Transverse colon (tissue), 4 donors: ENCODE results near the gene PARN. TPM values are rescaled to one million over a fixed set of nuclear protein-coding genes. Genes with fewer than 3 reads are reported as not detected.
"Not testable (repeated sequence)": the region's sequence is repeated elsewhere in the genome, so short reads cannot be mapped to it uniquely, and the experiment has no call there.

Experiments used
- DNase-seq: peaks from one replicate; pipeline ENCODE4 v3.0.0-alpha.2; 2019
- H3K27ac ChIP-seq, 4 donors: fragments of 200-600 bp; sonication (generic); 2 replicates each; pipeline ENCODE4 v1.5.1; 2016 to 2018; ENCODE audit warnings: inconsistent platforms in 4 of 4
- H3K27me3 ChIP-seq: fragments of 200-600 bp; sonication (generic); 2 replicates; pipeline ENCODE4 v1.5.1; 2017; ENCODE audit warnings: inconsistent platforms
- H3K36me3 ChIP-seq, 4 donors: fragments of 200-600 bp; sonication (generic); 2 replicates each; pipeline ENCODE4 v1.5.1; 2017 to 2019; ENCODE audit warnings: inconsistent platforms in 4 of 4
- H3K4me1 ChIP-seq, 4 donors: fragments of 200-600 bp; sonication (generic); 2 replicates each; pipeline ENCODE4 v1.5.1; 2017 to 2020; ENCODE audit warnings: inconsistent platforms in 4 of 4
- H3K4me3 ChIP-seq, 4 donors: fragments of 200-600 bp; sonication (generic); 1 replicate in 1 of 4; 2 replicates in 3 of 4; pipeline versions ENCODE4 v1.5.1 to v1.6.1; 2017 to 2019; ENCODE audit warnings: inconsistent platforms in 4 of 4
- H3K9me3 ChIP-seq, 2 donors: fragments of 200-600 bp; sonication (generic); 2 replicates each; pipeline ENCODE4 v1.5.1; 2017 to 2019; ENCODE audit warnings: inconsistent platforms in 2 of 2
- CTCF ChIP-seq, 5 experiments: fragments of 200-600 bp in 3 of 5; fragments of 450-650 bp in 2 of 5; sonication (generic) in 3 of 5; IDR thresholded peaks; 1 replicate in 2 of 5; 2 replicates in 3 of 5; pipeline ENCODE4 v1.5.1; 2016 to 2017; ENCODE audit warnings: antibody characterized with exemption in 5 of 5, inconsistent platforms in 3 of 5, mild to moderate bottlenecking in 2 of 5, moderate library complexity in 1 of 5
- EP300 ChIP-seq: sonication (generic); formaldehyde crosslinking; IDR thresholded peaks from one replicate; pipeline ENCODE4 v1.6.1; 2017; ENCODE audit warnings: antibody characterized with exemption, low read depth
- POLR2A ChIP-seq: fragments of 450-650 bp; IDR thresholded peaks from one replicate; pipeline ENCODE4 v1.6.1; 2016; ENCODE audit warnings: antibody characterized with exemption, mild to moderate bottlenecking, moderate library complexity
- POLR2AphosphoS5 ChIP-seq, 3 donors: sonication (generic); formaldehyde crosslinking; IDR thresholded peaks; one replicate each; pipeline ENCODE4 v1.6.1; 2016; ENCODE audit warnings: antibody characterized with exemption in 3 of 3
- WGBS, 2 donors: methylation state at CpG; one replicate each; pipeline ENCODE4 v1.1.5; 2018; ENCODE audit warnings: low coverage in 1 of 2; 5-methylcytosine and 5-hydroxymethylcytosine counted together
- in situ Hi-C, 4 donors: fragments of 200-750 bp; cut with MboI; loops; one replicate each; pipeline versions ENCODE4 v1.15.0 to v1.15.1; 2017; ENCODE audit warnings: low sequenced_read_pairs in 3 of 4, low pct_ligation_motif_present in 1 of 4, low pct_unique_long_range_greater_than_20kb in 1 of 4
- intact Hi-C: fragments of 100-400 bp; cut with DNase I; formaldehyde crosslinking; loops from one replicate; pipeline ENCODE4 v1.15.1; 2023; ENCODE audit warnings: low total_unique reads
- total RNA-seq, 4 donors: library from RNA; depleted of rRNA; stranded (reverse); fragments of >200 nt; gene quantifications; one replicate each; pipeline ENCODE4 v1.1.0, GENCODE V29; 2016

The PARN gene
- total RNA-seq, 4 donors from 2014 or later: 26.9 to 57.3 (median 34.1) TPM

- no peaks in the 10 kb centered on the region for H3K9me3 ChIP-seq
- no peak overlapping the region for H3K27ac ChIP-seq
- H3K27me3 ChIP-seq: no peaks in the 10 kb centered on the region
- no peaks in the 10 kb centered on the region for H3K4me1 ChIP-seq
- no peak for DNase-seq
- peaks cover 0 to 69% (median 31%) of the 10 kb centered on the region in 4 donors for H3K36me3 ChIP-seq
- in situ Hi-C loops: no loop called here
- H3K4me3 ChIP-seq: no peak overlapping the region
- intact Hi-C loops: no loop called here
- no peak for TF ChIP-seq POLR2AphosphoS5 (IDR thresholded peaks at IDR 0.05)
- TF ChIP-seq POLR2A: no peak
- no peak for TF ChIP-seq EP300
- TF ChIP-seq CTCF (IDR thresholded peaks at IDR 0.05): no peak
- 72 to 74% methylated on average over 3 of the region's 3 CpGs for WGBS, 2 donors
Observed at GRCh38 chr16:14586637-14587305, 43.3 kb downstream of the PARN start.

DNA sequence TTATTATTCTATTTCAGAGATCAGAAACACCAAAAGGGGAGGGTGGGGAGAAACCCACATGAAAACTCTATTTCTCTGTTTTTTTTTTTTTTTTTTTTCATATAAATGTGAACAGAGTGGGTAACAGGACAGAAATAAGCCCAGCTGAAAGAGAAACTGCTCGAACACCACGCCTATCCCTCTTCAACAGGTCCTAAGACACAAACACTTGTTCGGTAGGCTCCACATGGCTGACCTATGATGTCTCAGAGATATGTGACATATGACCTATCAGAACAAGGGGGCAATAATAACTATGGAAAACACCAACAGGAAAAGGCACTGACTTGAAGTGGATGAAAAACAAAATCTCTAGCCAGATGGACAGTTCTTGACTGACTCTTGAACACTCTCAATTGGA, 44.8 kb downstream of the PARN start:
- DNase-seq: no peak
- Histone ChIP-seq H3K4me3 (no peak overlapping the region), H3K27ac (no peak overlapping the region), H3K27me3 (no peaks in the 10 kb centered on the region), H3K36me3 (peaks cover 0 to 69% (median 35%) of the 10 kb centered on the region in 4 donors), H3K9me3 (no peaks in the 10 kb centered on the region), H3K4me1 (no peaks in the 10 kb centered on the region)
- TF ChIP-seq CTCF (IDR thresholded peaks at IDR 0.05) (no peak), POLR2A (no peak), POLR2AphosphoS5 (IDR thresholded peaks at IDR 0.05) (no peak), EP300 (no peak)
- in situ Hi-C loops (no loop called here), intact Hi-C loops (no loop called here)
- WGBS, 2 donors: 93 to 94% methylated on average over 3 of the region's 3 CpGs

- H3K27ac ChIP-seq, DNase-seq, intact Hi-C loops, H3K4me1 ChIP-seq, H3K27me3 ChIP-seq, H3K4me3 ChIP-seq, H3K9me3 ChIP-seq, in situ Hi-C loops: not testable (repeated sequence)
- 82 to 86% methylated on average over 3 of the region's 3 CpGs for WGBS, 2 donors
- peaks cover 0 to 84% (median 37%) of the 10 kb centered on the region in 4 donors for H3K36me3 ChIP-seq
Observed at GRCh38 chr16:14580926-14581325, 49.1 kb downstream of the PARN start.

DNA sequence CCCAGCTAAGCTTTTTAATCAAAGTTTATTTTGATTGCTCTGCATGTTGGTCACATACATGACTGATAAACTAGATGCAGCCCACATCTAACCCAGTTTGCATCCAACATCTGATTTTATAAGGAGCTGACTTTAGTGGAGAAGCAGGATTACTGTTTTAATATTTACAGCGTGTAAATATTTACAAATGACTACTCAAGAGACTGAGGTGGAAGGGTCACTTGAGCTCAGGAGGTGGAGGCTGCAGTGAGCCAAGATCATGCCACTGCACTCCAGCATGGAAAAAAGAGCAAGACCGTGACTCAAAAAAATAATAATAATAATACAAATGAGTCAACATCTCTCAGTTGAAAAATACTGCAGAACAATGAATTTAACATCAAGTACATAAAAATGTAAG, 50.8 kb downstream of the PARN start:
- in situ Hi-C loops: no loop called here

GRCh38 chr16:14576532-14576931, 53.5 kb downstream of the PARN start:
- DNase-seq: no peak
- H3K4me1 ChIP-seq: peaks cover 0 to 11% (median 6%) of the 10 kb centered on the region in 4 donors
- H3K36me3 ChIP-seq: peaks cover 0 to 55% (median 19%) of the 10 kb centered on the region in 4 donors
- no peak overlapping the region for H3K4me3 ChIP-seq
- H3K9me3 ChIP-seq: no peaks in the 10 kb centered on the region
- in situ Hi-C loops (no loop called here), intact Hi-C loops (no loop called here)
- H3K27me3 ChIP-seq: no peaks in the 10 kb centered on the region
- 43 to 48% methylated on average over 1 of the region's 1 CpG for WGBS, 2 donors
- TF ChIP-seq POLR2AphosphoS5 (IDR thresholded peaks at IDR 0.05) (no peak), EP300 (no peak)
- peak overlapping the region in 3 of 4 donors; percentile 4 to 49 (median 32) for H3K27ac ChIP-seq

More for the DNA sequence above, 50.8 kb downstream of the PARN start:
- H3K4me1 ChIP-seq: peaks cover 0 to 11% (median 6%) of the 10 kb centered on the region in 4 donors
- H3K27ac ChIP-seq: no peak overlapping the region
- intact Hi-C loops: no loop called here
- H3K36me3 ChIP-seq: peaks cover 0 to 79% (median 33%) of the 10 kb centered on the region in 4 donors
- no peak for TF ChIP-seq EP300
- H3K27me3 ChIP-seq: no peaks in the 10 kb centered on the region
- H3K4me3 ChIP-seq: no peak overlapping the region
- 87 to 97% methylated on average over 2 of the region's 2 CpGs for WGBS, 2 donors
- no peak for DNase-seq
- H3K9me3 ChIP-seq: no peaks in the 10 kb centered on the region
